Muscle of leg (tissue), 11 donors: ENCODE measurements around the gene ATG101. TPM values are rescaled to one million over a fixed set of nuclear protein-coding genes. Genes with fewer than 3 reads are reported as not detected.
A peak's percentile ranks its signal among the peaks of the same experiment; 100 is the strongest.

Experiments
- DNase-seq: peaks from one replicate; pipeline ENCODE4 v3.0.0; 2013
- H3K27ac ChIP-seq: one replicate; pipeline ENCODE4 v1.5.1; 2013; ENCODE audit warnings: mild to moderate bottlenecking, low read length, control low read depth
- H3K27me3 ChIP-seq: one replicate; pipeline ENCODE4 v1.6.1; 2013; ENCODE audit warnings: low read length; ENCODE audit not compliant: control insufficient read depth, insufficient read depth
- H3K36me3 ChIP-seq: one replicate; pipeline ENCODE4 v1.6.1; 2013; ENCODE audit warnings: low read length; ENCODE audit not compliant: control insufficient read depth, insufficient read depth
- H3K4me1 ChIP-seq: one replicate; pipeline ENCODE4 v1.6.1; 2013; ENCODE audit warnings: low read length; ENCODE audit not compliant: control insufficient read depth, insufficient read depth
- H3K4me3 ChIP-seq: one replicate; pipeline ENCODE4 v1.5.1; 2013; ENCODE audit warnings: low read length, control low read depth
- H3K9me3 ChIP-seq: replicated peaks from 2 replicates; pipeline ENCODE4 v1.6.1; 2013; ENCODE audit warnings: low read depth, low read length; ENCODE audit not compliant: control insufficient read depth
- WGBS: methylation state at CpG from one replicate; pipeline ENCODE4 v1.1.5; 2013; ENCODE audit warnings: missing lambda C conversion rate; ENCODE audit not compliant: insufficient coverage; 5-methylcytosine and 5-hydroxymethylcytosine counted together
- polyA plus RNA-seq, 8 donors: library from polyadenylated mRNA; unstranded; fragments of 120-200 nt; gene quantifications; one replicate each; pipeline versions ENCODE4 v1.2.1 to v1.2.3, GENCODE V29; 2013; ENCODE audit warnings: inconsistent platforms in 1 of 8, low replicate concordance in 1 of 8; ENCODE audit not compliant: insufficient read length in 8 of 8, insufficient read depth in 1 of 8
- total RNA-seq: library from RNA; stranded (reverse); fragments of 120-200 nt; gene quantifications from one replicate; pipeline ENCODE4 v1.2.4, GENCODE V29; 2013

ATG101 gene
- total and polyA plus RNA-seq, 9 donors: 25.4 to 36.9 (median 29.6) TPM

GRCh38 chr12:52122904-52123303 lies 53.1 kb downstream of the ATG101 start:
- DNase-seq: no peak
- no peak overlapping the region for H3K4me3 ChIP-seq
- H3K36me3 ChIP-seq: no peaks in the 10 kb centered on the region
- 78% methylated on average over 3 of the region's 7 CpGs for WGBS
- peaks cover 24% of the 10 kb centered on the region for H3K4me1 ChIP-seq
- H3K27me3 ChIP-seq: peaks cover 20% of the 10 kb centered on the region
- no peak overlapping the region for H3K27ac ChIP-seq
- no peaks in the 10 kb centered on the region for H3K9me3 ChIP-seq

- no peak overlapping the region for H3K27ac ChIP-seq
- no peaks in the 10 kb centered on the region for H3K9me3 ChIP-seq
- H3K4me3 ChIP-seq: no peak overlapping the region
- 56% methylated on average over 4 of the region's 8 CpGs for WGBS
- H3K4me1 ChIP-seq: peaks cover 24% of the 10 kb centered on the region
- no peak for DNase-seq
- no peaks in the 10 kb centered on the region for H3K36me3 ChIP-seq
- peaks cover 16% of the 10 kb centered on the region for H3K27me3 ChIP-seq
Observed at GRCh38 chr12:52123487-52124186, 53.9 kb downstream of the ATG101 start.

GRCh38 chr12:52125476-52125900 lies 55.7 kb downstream of the ATG101 start:
- no peak overlapping the region for H3K27ac ChIP-seq
- H3K36me3 ChIP-seq: no peaks in the 10 kb centered on the region
- no peaks in the 10 kb centered on the region for H3K9me3 ChIP-seq
- H3K4me1 ChIP-seq: peaks cover 24% of the 10 kb centered on the region
- H3K4me3 ChIP-seq: no peak overlapping the region
- peaks cover 7% of the 10 kb centered on the region for H3K27me3 ChIP-seq
- DNase-seq: no peak
- WGBS: 68% methylated on average over 5 of the region's 6 CpGs

GRCh38 chr12:52126050-52126604 lies 56.3 kb downstream of the ATG101 start:
- no CpG with 5 or more reads among the region's 2 CpGs for WGBS
- H3K4me1 ChIP-seq: peaks cover 27% of the 10 kb centered on the region
- peaks cover 6% of the 10 kb centered on the region for H3K27me3 ChIP-seq
- no peak for DNase-seq
- H3K4me3 ChIP-seq: no peak overlapping the region
- no peaks in the 10 kb centered on the region for H3K36me3 ChIP-seq
- H3K27ac ChIP-seq: peak overlapping the region; percentile 82
- no peaks in the 10 kb centered on the region for H3K9me3 ChIP-seq

Other genes starting within 250 kb of the ATG101 start
- gene FIGNL2, start 221.3 kb upstream of the ATG101 start, total RNA-seq: 1.2 TPM
- gene FIGNL2, start 221.3 kb upstream of the ATG101 start, polyA plus RNA-seq: 1 to 10 TPM in 7 of 8 donors, under 1 TPM in 1; 0.90 to 1.7 (median 1.5) TPM
- 0.04 TPM for gene ANKRD33, start 181.9 kb upstream of the ATG101 start, total RNA-seq
- gene ANKRD33, start 181.9 kb upstream of the ATG101 start, polyA plus RNA-seq: under 1 TPM in 5 of 8 donors, not detected in 3; 0.06 to 0.18 (median 0.09) TPM
- gene ACVRL1, start 162.5 kb upstream of the ATG101 start, total RNA-seq: 65.0 TPM
- 10 to 100 TPM; 51.5 to 63.8 (median 54.5) TPM for gene ACVRL1, start 162.5 kb upstream of the ATG101 start, polyA plus RNA-seq
- 7.7 TPM for gene ACVR1B, start 118.3 kb upstream of the ATG101 start, total RNA-seq
- 10 to 100 TPM; 11.2 to 17.2 (median 15.7) TPM for gene ACVR1B, start 118.3 kb upstream of the ATG101 start, polyA plus RNA-seq
- gene TAMALIN, start 63.0 kb upstream of the ATG101 start, total RNA-seq: 17.1 TPM
- gene TAMALIN, start 63.0 kb upstream of the ATG101 start, polyA plus RNA-seq: 10 to 100 TPM; 17.0 to 25.1 (median 19.6) TPM
- 23.7 TPM for gene NR4A1, start 18.5 kb upstream of the ATG101 start, total RNA-seq
- 10 to 100 TPM; 12.7 to 71.5 (median 36.7) TPM for gene NR4A1, start 18.5 kb upstream of the ATG101 start, polyA plus RNA-seq
- gene SMIM41, start 9.7 kb downstream of the ATG101 start, total RNA-seq: 0.13 TPM
- under 1 TPM in 6 of 8 donors, not detected in 2; 0.12 to 0.72 (median 0.26) TPM for gene SMIM41, start 9.7 kb downstream of the ATG101 start, polyA plus RNA-seq
- 0.62 TPM for gene KRT80, start 122.0 kb downstream of the ATG101 start, total RNA-seq
- 1 to 10 TPM; 1.8 to 5.8 (median 3.6) TPM for gene KRT80, start 122.0 kb downstream of the ATG101 start, polyA plus RNA-seq
- gene KRT7, start 163.3 kb downstream of the ATG101 start, total RNA-seq: 0.31 TPM
- 1 to 10 TPM in 6 of 8 donors, under 1 TPM in 2; 0.70 to 7.1 (median 2.5) TPM for gene KRT7, start 163.3 kb downstream of the ATG101 start, polyA plus RNA-seq
- gene KRT86, start 204.7 kb downstream of the ATG101 start, total RNA-seq: 0.04 TPM
- gene KRT86, start 204.7 kb downstream of the ATG101 start, polyA plus RNA-seq: under 1 TPM in 7 of 8 donors, not detected in 1; 0.07 to 0.34 (median 0.25) TPM
- 0.04 TPM for gene KRT81, start 221.6 kb downstream of the ATG101 start, total RNA-seq
- under 1 TPM in 6 of 8 donors, not detected in 2; 0.06 to 0.22 (median 0.17) TPM for gene KRT81, start 221.6 kb downstream of the ATG101 start, polyA plus RNA-seq